D721Med (cell line): Measurements from ENCODE around the gene RPS2.

Experiments
- DNase-seq: peaks from one replicate; pipeline ENCODE4 v3.0.0; 2011; ENCODE audit warnings: low spot score; ENCODE audit not compliant: insufficient read length
- FAIRE-seq: peaks from 2 replicates; lab custom pipeline; 2011; peaks lifted over from hg19 to GRCh38; lab: Jason Lieb, UNC
- TF ChIP-seq, protein P1 (sequence below): IDR thresholded peaks from 2 replicates; pipeline ENCODE4 v1.5.1; 2012; ENCODE audit warnings: mild to moderate bottlenecking, control low read depth; ENCODE audit not compliant: insufficient read depth; ENCODE audit errors: missing control alignments

Gene RPS2

GRCh38 chr16:2002406-2003230, 38.0 kb upstream of the RPS2 start:
- DNase-seq (no peak), FAIRE-seq (no peak)
- TF ChIP-seq, protein P1, sequence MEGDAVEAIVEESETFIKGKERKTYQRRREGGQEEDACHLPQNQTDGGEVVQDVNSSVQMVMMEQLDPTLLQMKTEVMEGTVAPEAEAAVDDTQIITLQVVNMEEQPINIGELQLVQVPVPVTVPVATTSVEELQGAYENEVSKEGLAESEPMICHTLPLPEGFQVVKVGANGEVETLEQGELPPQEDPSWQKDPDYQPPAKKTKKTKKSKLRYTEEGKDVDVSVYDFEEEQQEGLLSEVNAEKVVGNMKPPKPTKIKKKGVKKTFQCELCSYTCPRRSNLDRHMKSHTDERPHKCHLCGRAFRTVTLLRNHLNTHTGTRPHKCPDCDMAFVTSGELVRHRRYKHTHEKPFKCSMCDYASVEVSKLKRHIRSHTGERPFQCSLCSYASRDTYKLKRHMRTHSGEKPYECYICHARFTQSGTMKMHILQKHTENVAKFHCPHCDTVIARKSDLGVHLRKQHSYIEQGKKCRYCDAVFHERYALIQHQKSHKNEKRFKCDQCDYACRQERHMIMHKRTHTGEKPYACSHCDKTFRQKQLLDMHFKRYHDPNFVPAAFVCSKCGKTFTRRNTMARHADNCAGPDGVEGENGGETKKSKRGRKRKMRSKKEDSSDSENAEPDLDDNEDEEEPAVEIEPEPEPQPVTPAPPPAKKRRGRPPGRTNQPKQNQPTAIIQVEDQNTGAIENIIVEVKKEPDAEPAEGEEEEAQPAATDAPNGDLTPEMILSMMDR: no peak

DNA sequence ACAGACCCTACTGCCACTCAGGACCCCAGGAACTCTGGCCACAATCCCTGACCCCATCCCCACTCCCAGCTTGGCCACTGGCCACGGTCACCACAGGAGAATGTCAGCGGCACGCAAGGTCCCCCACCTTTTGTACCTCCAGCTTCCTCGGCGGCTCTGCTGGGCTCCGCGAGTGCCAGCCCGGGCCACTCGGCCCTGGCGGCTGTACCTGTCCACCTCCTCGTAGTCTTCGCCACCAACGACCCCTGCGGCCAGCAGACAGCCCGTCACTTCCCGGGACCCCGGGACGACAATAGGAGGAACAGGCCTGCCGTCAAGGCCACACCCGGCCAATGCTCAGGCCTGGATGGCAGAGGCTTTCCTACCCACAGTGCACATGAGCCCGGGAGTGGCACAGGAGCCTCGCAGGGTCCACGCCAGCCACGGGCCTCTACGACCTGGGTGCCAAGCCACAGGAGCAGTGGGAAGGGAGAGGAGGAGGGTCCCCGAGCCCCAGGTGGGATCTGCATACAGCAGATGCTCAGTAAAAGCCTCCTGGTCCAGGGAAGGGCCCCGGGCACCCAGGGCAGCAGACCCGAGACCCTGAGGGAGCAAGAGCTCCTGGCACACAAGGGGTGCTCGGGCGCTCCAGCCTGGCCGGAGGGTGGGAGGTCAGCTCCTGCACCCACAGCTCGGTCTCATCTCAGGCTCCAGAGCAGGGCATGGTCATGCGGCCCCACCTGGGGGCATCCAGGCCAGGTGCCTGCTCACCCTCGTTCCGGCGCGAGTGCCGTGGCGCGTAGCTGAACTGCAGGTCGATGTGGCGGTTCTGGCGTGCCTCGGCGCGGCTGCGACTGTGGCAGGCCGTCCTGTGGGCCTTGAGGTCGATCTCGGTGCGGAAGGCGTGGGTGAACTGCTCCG, 37.1 kb upstream of the RPS2 start:
- FAIRE-seq (no peak), DNase-seq (no peak)
- TF ChIP-seq, protein P1: no peak

GRCh38 chr16:2001035-2001434, 36.4 kb upstream of the RPS2 start:
- TF ChIP-seq, protein P1: no peak

GRCh38 chr16:1999866-2000514, 35.4 kb upstream of the RPS2 start:
- TF ChIP-seq, protein P1: no peak
- FAIRE-seq (no peak), DNase-seq (no peak)

More at GRCh38 chr16:2001035-2001434, 36.4 kb upstream of the RPS2 start:
- DNase-seq (no peak), FAIRE-seq (no peak)

DNA sequence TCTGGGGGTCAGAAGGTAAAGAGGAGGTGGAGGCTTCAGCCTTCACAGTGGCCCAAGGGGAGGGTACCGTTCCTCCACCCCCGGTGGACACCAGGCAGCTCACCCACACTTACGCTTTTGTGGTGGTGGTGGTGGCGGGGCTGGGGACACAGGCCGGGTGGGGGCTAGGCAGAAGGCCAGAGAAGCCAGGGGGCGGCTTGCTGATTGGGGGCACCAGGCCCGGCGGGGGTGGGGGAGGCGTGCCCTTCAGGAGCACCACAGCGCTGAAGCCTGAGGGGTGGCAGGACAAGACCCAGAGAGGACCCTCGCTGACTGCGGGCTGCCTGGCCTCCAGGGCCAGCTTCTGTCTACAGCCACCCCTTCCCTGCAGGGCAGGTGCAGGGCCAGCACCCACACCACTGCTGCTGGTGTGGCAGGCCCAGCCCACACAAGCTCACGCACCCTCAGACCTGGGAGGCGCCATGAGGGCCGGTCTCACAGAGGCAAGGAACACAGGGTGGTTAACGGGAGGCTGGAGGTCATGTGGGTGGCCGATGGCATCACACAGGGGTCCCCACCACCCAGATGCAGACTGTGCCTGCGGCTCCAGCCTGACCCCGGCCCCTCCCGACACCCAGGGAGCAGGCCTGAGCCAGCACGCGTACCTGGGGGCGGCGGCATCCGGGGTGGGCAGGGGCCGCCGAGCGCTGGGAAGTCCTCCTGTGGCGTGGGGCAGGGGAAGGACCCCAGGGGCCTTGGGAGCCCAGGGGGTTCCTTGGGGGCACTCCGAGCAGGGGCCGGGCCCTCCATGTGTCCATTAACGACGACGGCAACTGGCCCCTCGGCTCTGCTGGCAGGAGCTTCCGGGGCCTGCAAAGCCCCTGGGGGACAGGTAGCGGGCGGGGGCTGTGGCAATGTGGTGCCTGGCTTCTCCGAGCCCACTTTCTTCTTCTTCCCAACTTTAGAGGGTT, 34.5 kb upstream of the RPS2 start:
- FAIRE-seq (no peak), DNase-seq (no peak)
- TF ChIP-seq, protein P1: no peak

DNA sequence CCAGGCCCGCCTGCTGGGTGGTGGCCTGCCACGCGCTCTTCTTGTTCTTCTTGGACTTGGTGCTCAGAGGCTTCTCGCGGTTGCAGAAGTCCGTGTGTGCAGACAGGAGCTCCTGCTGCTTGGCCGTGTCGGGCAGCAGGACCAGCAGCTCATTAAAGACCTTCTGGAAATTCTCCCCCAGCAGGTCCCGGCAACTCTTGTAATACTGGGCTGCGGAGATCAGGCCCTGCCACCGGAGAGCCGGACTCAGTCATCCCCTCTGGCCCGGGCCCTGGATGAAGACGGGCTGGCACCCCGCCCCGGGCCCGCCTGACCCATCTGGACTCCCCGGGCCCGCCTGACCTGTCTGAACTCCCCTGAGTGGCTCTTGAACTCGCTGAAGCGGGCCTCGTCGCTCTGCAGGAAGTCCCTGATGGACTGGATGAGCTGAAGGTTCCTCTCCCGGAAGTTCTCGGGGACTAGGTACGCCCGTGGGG, 33.8 kb upstream of the RPS2 start:
- FAIRE-seq: no peak
- TF ChIP-seq, protein P1: no peak
- DNase-seq: no peak
